HG03354 (cell line): ENCODE data around the gene C11orf24.
"Not testable (repeated sequence)": the region's sequence is repeated elsewhere in the genome, so short reads cannot be mapped to it uniquely, and the experiment has no call there.

Experiments used
- ATAC-seq: cut with Tn5 transposase; IDR thresholded peaks from one replicate; pipeline ENCODE4 v1.9.1; 2021; ENCODE audit warnings: mild to moderate bottlenecking; ENCODE audit not compliant: unreplicated experiment, poor library complexity, severe bottlenecking

C11orf24 gene

DNA sequence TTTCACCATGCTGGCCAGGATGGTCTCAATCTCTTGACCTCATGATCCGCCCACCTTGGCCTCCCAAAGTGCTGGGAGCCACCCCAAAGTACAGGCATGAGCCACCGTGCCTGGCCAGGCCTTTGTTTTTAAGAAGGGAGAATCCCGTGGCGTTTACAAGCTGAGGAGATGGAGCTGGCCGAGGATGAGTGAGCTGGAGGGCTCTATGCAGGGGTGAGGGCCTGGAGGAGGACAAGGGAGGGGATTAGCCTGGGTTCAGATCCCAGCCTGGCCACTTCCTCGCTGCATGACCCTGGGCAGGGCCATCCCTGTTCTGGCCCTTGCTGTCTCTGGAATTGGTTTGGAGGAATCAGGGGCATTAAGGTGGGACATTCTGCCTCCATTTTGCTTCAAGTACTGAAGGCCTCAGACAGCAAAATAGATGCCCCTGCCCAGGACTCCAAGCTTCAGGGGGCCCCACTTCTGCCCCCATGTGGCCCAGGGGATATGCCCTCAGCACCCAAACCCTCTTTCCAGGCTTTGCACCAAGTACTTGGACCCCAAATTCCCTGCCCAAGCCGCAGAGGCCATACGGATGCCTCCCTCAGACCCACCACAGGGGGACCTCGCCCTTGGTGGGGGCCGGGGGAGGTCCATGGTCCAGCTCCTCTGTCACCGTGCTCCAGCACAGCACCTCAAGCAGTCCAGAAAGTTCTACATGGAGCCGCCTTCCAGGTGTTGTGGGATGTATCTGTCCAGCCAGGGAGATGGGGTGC is 28.5 kb upstream of the C11orf24 start:
- no peak for ATAC-seq

DNA sequence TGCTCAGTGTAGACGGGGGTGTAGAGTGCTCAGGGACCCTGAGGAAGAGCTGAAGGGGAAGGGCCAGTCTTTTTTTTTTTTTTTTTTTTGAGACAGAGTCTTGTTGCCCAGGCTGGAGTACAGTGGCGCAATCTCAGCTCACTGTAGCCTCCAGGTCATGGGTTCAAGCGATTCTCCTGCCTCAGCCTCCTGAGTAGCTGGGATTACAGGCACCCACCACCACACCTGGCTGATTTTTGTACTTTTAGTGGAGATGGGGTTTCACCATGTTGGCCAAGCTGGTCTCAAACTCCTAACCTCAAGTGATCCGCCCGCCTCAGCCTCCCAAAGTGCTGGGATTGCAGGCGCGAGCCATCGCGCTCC is 27.7 kb upstream of the C11orf24 start:
- ATAC-seq: not testable (repeated sequence)

DNA sequence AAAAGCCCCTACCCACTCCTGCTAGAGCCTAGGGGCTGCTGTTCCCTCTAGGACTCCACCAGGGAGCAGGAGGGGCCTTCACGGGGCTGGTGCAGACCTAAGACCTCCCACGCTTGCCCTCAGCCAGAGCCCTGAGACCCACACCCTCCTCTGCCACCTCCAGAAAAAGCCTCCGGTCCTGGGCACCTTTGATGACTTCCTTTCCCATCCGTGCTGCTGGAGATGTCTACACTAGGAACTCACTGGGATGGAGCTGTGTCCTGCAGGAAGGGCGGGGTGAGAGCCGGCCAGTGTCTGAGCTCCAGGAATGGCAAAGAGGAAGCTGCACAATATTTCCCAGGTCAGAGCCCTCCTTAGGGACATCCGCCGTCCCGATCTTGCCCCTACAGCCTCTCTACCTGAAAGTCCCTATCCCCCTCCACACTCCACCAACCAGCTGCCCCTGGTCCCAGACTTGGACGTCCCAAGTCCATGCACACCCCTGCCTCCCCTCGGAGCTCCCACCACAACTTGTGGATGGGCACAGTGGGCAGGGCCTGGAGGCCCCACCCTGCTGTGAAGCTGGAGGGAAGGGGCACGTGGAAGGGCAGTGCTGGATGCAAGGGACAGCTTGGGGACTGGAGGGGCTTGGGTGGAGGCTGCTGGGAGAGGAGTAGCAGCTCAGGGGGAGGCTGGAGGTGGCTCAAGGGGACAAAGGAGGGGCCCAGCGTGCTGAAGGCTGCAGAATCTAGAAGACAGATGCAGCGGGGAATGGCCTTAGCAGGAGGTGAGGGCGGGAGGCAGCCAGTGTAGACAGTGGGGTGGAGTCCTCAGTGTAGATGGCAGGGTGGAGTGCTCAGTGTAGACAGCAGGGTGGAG is 27.1 kb upstream of the C11orf24 start:
- no peak for ATAC-seq

DNA sequence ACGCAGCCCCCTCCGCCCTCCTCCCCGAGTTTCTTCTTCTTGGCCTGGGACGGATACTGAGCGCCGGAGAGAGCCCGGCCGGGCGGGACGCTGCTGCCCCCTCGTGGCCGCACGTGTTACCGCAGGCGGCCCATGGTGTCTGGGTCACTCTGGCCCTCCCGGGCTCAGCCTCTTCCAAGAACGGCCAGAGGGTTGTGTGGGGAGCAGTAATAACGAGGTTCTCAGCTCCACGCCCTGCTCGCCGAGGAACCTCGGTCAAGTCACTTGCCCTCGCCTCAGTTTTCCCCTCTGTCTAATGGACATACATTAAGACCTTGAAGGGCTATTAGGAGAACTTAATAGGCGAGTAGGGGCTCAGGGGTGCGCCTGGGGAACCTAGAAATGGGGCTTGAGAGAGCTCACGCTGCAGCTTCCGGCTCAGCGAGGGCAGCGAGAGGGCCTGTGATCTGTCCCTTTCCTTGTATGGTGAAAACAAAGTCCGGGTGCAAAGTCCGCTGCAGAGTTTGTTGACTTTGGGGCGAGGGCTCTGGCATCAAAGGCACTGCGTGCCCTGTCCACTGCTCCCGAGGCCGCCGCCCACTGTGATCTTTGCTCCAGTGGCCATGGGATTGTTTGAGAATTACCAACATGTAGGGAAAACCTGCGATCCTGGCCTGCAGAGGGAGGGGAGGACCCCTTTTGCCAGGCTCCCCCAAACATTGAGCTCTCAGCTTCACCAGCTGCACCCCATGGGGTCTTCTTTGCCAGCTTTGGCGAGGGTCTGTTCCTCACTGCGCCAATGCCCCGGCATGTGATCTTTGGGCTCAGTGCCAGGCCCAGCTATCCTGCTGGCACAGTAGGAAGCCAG is 26.3 kb upstream of the C11orf24 start:
- peak; percentile 61 for ATAC-seq

DNA sequence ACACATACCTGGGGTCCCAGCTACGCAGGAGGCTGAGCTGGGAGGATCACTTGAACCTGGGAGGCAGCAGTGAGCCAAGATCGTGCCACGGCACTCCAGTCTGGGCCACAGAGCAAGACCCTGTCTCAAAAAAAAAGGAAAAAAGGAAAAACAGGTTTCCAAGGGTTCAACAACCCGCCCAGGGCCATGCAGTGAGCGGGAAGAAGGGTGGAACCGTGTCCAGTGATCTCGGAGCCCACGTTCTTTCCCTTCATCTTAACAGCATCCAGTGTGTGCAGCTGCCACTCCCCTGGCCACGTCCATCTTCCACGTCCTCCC is 25.7 kb upstream of the C11orf24 start:
- ATAC-seq: no peak

DNA sequence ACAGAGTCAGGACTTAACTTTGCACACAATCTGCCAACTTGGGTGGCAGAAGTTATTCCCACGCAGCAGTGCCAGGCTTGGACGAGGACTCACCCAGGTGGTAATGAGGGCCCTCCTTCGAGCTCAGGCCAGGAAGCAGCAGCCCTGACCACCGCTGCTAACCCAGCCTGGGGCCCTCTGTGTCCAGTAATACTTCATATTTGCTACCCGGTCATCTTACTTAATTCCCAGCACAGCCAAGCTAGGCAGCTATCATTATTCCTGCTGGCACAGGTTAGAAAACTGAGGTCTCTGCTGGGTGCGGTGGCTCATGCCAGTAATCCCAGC is 25.2 kb upstream of the C11orf24 start:
- no peak for ATAC-seq

DNA sequence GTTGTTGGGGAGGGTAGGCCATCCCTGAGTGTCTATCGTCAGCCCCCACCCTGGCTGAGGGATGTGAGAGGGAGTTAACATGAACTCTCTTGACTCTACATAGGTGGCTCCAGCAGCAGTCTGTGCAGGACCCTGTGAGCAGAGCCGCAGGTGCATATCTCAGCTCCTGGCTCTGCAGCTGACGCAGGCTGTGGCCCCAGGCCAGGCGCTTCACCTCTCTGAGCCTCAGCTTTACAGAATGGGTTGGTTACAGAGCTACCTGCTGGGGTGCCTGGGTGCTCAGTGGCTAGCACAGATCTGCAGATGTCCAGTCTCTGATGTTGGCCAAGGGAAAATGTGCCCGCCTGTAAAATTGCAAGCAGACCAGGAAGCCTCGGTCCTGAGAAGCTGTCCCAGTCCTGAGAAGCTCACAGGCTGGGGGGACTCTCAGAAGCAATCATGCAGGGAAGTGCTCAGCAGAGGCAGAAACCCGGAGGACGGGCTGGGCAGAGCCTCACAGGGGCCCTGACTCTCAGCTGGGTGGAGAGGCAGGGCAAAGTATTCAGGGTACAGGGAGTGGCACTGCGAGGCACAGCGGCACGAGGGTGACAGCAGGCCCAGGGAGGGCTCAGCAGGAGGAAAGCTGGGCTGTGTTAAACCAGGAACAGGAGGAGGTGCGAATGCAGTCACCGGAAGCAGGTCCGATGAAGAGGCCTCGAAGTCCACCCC is 24.7 kb upstream of the C11orf24 start:
- ATAC-seq: no peak

DNA sequence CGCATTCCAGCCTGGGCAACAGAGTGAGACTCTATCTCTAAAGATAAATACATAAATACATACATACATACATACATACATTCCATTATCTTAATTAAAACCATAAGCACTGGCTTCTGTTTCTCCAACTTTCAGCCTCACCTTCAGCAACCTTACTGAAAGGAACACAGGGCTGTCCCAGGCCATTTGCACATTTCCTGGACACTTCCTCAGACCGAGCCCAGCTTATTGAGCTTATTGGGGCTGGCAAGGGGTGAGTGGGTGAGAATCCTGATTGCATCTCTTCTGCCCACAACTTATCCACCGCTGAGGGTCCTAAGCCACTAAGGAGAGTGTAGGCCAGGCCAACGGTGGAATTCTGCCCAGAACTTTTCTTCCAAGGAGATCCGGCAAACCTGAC is 24.2 kb upstream of the C11orf24 start:
- no peak for ATAC-seq

DNA sequence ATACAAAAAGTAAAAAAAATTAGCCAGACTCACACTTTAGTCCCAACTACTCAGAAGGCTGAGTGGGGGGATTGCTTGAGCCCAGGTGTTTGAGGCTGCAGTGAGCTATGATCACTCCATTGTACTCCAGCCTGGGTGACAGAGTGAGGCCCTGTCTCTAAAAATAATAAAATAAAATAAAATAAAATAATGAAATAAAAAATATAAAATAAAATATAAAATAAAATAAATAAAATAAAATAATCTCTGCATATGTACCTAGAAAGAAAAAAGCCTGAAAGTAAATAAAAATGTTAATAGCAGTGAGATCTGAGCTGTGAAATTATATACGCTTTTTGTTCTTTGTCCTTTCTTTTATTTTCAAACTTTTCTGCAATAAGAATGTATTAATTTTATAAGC is 23.5 kb upstream of the C11orf24 start:
- no peak for ATAC-seq

DNA sequence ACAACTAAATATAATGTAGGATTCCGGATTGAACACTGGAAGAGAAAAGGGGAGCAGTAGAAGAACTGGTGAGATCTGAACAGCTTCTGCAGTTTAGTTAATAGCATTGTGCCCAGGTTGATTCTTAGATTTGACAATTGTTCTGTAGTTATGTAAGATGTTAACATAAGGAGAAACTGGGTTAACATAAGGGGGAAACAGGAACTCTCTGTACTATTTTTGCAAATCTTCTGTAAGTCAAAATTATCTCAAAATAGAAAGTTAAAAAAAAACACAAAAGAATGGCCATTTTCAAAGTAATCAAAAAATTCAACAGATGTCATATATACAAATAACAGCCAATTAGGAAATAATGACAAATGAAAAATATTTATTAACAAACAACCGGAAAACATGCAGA is 21.9 kb upstream of the C11orf24 start:
- no peak for ATAC-seq

DNA sequence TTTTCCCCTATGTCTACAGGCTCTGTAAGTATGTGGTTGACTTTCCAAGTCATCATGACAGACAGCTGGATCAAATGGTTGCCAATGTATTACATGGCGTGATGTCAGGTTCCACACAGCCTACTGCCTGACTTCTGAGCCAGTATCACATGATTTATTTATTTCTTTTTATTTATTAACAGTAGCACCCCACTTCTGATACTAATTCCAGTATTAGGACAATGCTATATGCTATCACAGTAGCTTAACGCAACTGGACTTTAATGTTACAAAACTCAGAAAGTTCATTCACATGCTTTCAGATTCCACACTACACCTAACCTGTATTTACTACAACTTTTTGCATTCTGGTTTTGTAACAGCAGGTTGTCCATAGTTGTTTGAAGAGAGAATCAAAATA is 17.7 kb upstream of the C11orf24 start:
- ATAC-seq: no peak

DNA sequence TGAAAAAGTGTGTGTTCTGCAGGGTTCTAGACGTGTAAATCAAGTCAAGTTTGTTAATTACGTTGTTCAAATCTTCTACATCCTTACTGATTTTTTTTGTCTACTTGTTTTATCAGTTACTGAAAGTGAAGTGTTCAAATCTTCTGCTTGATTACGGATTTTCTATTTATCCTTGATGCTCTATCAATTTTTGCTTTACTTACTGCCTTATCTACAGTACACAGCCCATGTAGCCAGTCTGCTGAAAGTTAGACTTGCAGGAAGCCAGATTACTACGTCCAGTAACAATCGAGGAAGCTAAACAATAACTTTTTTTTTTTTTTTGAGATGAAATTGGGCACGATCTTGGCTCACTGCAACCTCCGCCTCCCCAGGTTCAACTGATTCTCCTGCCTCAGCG is 15.6 kb upstream of the C11orf24 start:
- ATAC-seq: no peak

DNA sequence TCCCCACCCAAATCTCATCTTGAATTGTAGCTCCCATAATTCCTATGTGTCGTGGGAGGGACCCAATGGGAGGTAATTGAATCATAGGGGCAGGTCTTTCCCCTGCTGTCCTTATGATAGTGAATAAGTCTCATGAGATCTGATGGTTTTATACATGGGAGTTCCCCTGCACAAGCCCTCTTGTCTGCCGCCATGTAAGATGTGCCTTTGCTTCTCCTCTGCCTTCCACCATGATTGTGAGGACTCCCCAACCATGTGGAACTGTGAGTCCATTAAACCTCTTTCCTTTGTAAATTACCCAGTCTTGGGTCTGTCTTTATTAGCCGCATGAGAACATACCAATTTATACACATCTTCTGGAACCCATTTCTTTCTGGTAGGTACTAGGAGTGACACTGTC is 12.8 kb upstream of the C11orf24 start:
- not testable (repeated sequence) for ATAC-seq

DNA sequence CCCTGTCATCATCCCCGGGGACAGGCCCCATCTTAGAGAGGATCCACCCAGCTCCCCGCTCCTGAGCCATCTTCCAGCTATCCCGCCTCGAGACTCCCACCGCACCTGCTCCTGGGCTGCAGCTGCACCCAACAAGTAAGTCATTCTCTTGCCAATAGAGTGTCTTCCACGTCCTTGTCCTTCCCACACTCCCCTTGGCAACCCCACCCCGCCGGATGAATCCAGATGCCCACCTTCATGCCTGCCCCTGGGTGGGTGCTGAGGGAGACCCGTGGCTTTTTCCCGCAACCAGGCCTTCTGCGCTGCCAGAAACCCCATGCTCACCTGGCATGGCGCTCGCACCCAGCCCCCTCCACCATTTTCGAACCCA is 11.1 kb upstream of the C11orf24 start:
- no peak for ATAC-seq

DNA sequence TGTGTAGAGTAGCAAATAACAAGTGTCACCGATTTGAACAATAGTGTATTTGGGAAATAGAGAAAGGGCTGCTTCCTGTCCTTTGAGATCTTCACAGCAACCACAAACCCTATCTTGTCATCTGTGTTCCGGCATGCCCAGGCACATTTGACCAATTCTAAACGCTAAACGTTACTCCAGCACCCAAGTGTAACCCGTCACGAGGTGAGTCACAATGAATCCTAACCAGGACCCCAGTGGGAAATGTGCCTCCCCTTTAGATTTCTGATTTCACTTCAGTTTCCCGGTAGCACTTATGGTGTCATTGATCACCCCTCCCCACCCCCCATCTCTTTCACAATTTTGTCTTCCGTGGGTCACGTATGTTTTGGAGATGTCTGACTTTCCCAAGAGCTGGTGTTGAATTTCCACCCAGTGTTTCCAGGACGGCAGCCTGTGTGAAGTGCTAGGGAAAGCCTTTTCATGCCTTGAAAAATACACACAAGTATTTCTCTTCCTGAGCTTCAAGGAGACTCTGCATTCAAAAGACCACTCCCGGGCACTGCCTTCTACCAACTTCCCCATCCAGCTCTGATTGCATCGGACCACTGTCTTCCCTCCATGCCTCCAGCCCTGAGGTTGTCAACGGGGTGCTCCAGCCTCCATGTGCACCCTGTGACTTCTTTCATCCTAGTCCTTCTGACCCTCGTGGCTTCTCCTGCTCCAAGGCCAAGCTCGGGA is 10.5 kb upstream of the C11orf24 start:
- peak; percentile 63 for ATAC-seq

DNA sequence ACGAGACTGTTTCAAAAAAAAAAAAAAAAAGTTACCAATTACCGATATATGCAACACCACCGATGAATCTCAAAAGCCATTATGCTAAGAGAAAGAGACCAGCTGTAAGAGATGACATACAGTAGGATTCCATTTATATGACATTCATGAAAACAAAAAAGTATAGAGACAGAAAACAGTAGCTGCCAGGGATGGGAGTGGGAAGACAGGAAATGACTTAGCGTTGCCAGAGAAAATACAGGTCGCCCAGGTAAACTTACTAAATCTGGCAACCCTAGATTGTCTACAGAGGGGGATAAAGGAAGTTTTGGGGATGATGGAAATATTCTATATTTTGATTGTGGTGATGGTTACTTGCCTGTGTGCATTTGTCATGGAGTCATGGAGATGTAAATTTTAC is 7.9 kb upstream of the C11orf24 start:
- ATAC-seq: no peak

DNA sequence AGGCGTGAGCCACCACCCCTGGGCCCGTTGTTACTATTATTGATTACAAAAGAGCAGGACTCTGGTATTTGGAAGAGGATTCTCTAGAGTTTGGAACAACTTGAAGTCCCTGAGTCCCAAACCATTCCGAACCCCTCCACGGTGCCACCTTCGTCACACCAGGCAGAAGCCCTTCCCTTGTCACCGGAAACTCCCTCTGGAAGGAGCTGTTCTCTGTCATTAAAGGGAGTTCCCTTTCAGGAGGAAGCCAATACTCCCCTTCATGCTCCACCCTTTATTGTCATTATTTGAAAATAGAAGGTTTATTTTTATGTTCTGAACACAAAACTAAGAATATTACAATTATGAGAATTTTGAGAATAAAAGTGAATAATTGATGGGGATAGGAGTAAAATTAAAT is 5.1 kb upstream of the C11orf24 start:
- no peak for ATAC-seq

DNA sequence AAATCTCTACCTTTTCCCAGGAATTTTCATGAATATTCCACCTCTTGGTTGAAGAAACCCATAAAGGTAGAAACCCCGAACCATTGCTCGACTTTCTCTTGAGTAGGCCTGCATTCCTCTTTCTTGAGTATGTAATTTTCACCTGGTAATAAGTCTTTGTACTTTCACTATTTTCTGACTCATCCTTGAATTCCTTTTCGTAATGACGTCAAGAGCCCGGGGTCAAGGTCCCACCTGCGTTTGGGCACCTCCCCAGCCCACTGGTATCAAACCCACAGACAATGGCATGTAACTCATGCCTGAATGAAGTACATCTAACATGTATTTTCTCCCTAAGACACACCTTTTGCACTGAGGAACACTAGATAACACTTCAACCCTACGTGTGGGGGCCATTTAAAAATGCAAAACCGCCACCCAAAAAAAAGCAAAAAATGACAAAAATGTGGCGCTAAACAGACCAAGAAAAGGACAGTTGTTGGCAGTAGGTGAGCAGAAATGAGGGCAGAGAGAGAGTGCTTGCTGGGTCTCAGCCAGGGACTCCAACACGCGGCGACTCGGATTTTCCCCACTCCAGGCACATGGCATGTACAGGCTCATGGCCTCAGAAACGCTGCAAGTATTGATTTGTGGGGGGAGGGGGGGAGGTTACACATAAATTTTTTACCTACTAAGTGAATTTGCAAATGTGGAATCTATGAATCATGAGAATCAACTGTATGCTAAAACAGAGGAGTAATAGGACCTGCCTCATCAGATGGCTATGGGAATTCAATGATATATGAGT is 4.1 kb upstream of the C11orf24 start:
- ATAC-seq: no peak

DNA sequence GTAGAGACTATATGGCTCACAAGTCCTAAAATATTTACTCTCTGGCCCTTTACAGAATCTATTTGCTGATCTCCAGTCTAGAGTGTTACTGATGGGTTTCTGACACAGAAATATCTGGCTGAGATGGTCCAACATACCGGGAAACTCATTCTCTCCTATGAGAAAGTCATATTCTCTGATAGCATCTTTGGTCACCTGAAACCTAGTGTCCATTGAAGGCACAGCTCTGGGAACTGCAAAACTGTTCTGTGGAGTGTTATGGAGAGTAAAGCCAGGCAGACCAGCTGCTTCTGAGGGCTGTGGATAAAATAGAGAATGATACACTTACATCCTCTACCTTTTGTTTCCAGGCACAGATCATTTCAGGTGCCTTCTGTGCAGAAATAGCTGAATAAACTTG is 2.5 kb upstream of the C11orf24 start:
- no peak for ATAC-seq
